Large intestine (tissue), 3 donors: ENCODE results near the gene EEF1E1. TPM values are rescaled to one million over a fixed set of nuclear protein-coding genes. Genes with fewer than 3 reads are reported as not detected.
A peak's percentile ranks its signal among the peaks of the same experiment; 100 is the strongest.
"Not testable (repeated sequence)": the region's sequence is repeated elsewhere in the genome, so short reads cannot be mapped to it uniquely, and the experiment has no call there.

Experiments
- DNase-seq, 2 donors: peaks; one replicate each; pipeline versions ENCODE4 v3.0.0 to v3.0.0-alpha.2; 2013
- H3K27ac ChIP-seq: one replicate; pipeline ENCODE4 v1.5.1; 2013; ENCODE audit warnings: low read length
- H3K27me3 ChIP-seq: 2 replicates; pipeline ENCODE4 v1.6.1; 2013; ENCODE audit warnings: low read length; ENCODE audit not compliant: control insufficient read depth, insufficient read depth
- H3K36me3 ChIP-seq: 2 replicates; pipeline ENCODE4 v1.6.1; 2013; ENCODE audit warnings: low read length; ENCODE audit not compliant: control insufficient read depth, insufficient read depth
- H3K4me1 ChIP-seq: one replicate; pipeline ENCODE4 v1.6.1; 2013; ENCODE audit warnings: low read length; ENCODE audit not compliant: control insufficient read depth, insufficient read depth
- H3K4me3 ChIP-seq: one replicate; pipeline ENCODE4 v1.5.1; 2013; ENCODE audit warnings: low read length
- H3K9me3 ChIP-seq: one replicate; pipeline ENCODE4 v1.6.1; 2013; ENCODE audit warnings: mild to moderate bottlenecking, low read depth, low read length, moderate library complexity; ENCODE audit not compliant: control insufficient read depth
- WGBS: methylation state at CpG from one replicate; pipeline ENCODE4 v1.1.5; 2013; ENCODE audit warnings: low lambda C conversion rate; ENCODE audit not compliant: insufficient coverage; 5-methylcytosine and 5-hydroxymethylcytosine counted together
- polyA plus RNA-seq: library from polyadenylated mRNA; unstranded; fragments of 120-200 nt; gene quantifications from one replicate; pipeline ENCODE4 v1.2.1, GENCODE V29; 2013

EEF1E1 gene
- polyA plus RNA-seq, 1 donor, result 28.0 TPM

DNA sequence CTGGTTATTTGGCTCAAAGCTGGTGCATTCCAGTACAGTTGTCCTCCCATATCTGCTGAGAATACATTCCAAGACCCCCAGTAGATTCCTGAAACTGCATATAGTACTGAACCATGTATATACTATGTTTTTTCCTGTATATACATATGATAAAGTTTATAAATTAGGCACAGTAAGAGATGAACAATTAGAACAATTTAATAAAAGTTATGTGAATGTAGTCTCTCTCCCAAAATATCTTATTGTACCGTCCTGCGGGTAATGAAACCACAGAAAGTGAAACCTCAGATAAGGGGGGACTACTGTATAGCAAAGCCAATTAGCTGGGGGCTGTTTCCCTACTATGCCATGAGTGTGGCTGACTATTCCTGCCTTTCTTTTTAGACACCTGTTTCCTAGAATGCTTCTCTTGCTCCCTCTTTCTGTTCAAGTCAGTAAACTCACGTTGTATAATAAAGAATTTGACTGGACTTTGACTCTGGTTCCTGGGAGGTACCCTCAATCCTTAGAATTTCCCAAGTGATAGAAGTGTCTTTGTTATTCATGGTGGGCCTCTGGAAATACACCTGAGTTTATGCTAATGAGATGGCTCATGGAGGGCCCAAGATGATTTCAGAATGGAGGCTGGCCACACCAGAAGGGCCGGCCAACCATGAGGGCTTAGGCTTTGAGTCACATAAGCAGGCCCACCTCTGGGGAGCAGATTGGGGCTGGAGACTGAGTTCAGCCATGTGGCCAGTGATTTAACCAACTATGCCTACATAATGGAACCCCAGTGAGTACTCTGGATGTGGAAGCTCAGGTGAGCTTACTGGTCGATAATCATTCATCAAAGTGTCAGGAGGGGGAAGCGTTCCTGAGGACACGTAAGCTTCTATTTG, 37.5 kb downstream of the EEF1E1 start:
- H3K27me3 ChIP-seq, result no peaks in the 10 kb centered on the region
- peaks cover 11% of the 10 kb centered on the region for H3K4me1 ChIP-seq
- peak overlapping the region; percentile 95 for H3K27ac ChIP-seq
- H3K9me3 ChIP-seq, result no peaks in the 10 kb centered on the region
- 8% methylated on average over 2 of the region's 7 CpGs for WGBS
- H3K36me3 ChIP-seq, result peaks cover 10% of the 10 kb centered on the region
- peak; percentile 55 to 86 for DNase-seq
- H3K4me3 ChIP-seq, result peak overlapping the region; percentile 91

DNA sequence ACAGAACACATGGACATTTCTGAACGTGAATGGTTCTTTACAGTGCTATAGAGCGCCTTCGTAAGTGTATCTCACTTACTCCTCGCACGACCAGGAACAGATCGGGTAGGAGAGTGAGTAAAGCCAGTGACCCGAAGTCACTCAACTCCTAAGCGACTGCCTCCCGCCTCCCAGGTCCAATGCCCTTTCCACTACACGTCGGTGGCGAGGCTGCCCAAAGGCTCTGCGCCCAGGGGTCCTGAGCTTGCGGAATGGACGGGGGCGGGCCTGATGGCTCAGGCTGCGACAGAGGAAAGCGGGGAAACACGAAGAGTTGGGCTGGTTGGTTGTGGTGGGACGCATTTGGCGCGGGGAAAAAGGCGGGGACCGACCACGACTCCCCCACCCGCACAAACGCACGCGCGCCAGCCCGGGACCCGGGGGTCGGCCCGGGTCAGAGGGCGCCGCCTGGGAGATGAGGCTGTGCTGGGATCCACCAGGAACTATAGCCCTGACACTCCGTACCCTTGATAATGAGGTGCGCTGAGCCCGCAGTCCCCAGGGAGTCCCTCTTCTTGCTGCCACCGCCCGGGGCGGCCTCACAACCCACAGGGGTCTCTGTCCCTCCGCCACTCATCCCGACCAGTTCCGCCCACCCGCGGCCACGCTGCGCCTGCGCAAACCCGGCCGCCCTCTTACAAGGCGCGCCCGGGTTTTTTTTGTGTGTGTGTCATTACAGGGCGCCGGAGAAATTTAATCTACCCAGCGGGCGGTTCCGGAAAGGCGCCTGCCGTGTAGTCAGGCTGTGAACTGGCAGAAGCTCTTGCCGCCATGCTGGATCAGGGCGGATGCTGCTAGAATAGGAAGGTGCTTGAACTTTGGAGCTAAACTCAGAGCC, 38.3 kb downstream of the EEF1E1 start, which contains the start of gene BLOC1S5:
Gene BLOC1S5, minus strand, starts transcription at position 629 of the 877 bp plus-strand sequence. Its CDS starts 13 bp downstream, at position 616.
- Histone ChIP-seq H3K4me3 (peak within 1 kb of the TSS; percentile 91), H3K27ac (peak within 1 kb of the TSS; percentile 95), H3K27me3 (no peaks in the 10 kb centered on the region), H3K9me3 (no peaks in the 10 kb centered on the region), H3K4me1 (peaks cover 11% of the 10 kb centered on the region), H3K36me3 (peaks cover 11% of the 10 kb centered on the region)
- WGBS, result no CpG with 5 or more reads among the region's 64 CpGs
- peak; percentile 98 to 99 for DNase-seq

GRCh38 chr6:8061736-8062135, 40.6 kb downstream of the EEF1E1 start:
- H3K27ac ChIP-seq, result no peak overlapping the region
- H3K36me3 ChIP-seq, result peaks cover 20% of the 10 kb centered on the region
- no peaks in the 10 kb centered on the region for H3K9me3 ChIP-seq
- H3K4me3 ChIP-seq, result no peak overlapping the region
- DNase-seq, result peak in 1 of 2 donors; percentile 4
- WGBS, result 67% methylated on average over 2 of the region's 4 CpGs
- H3K27me3 ChIP-seq, result no peaks in the 10 kb centered on the region
- peaks cover 11% of the 10 kb centered on the region for H3K4me1 ChIP-seq

DNA sequence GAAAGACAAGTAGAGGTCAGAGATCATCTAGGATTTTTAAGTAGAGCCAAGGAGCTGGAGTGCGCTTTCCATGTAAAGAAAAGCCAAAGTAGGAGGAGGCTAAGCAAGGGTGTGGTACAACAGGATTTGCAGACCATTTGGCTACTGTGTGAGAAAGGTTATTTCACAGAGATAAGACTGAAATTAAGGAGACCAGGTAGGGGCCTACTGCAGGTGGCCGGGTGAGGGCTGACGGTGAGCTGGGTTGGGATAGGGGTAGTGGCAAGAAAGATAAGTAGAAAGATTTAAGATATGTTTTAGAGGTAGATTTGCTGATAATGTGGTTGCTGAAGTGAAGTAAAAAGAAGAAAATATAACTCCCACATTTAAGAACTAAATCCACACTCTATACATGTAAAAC, 42.0 kb downstream of the EEF1E1 start:
- H3K4me3 ChIP-seq, result no peak overlapping the region
- H3K36me3 ChIP-seq, result peaks cover 30% of the 10 kb centered on the region
- no peaks in the 10 kb centered on the region for H3K9me3 ChIP-seq
- DNase-seq, result no peak
- H3K4me1 ChIP-seq, result peaks cover 6% of the 10 kb centered on the region
- 60% methylated on average over 1 of the region's 3 CpGs for WGBS
- H3K27ac ChIP-seq, result no peak overlapping the region
- no peaks in the 10 kb centered on the region for H3K27me3 ChIP-seq

DNA sequence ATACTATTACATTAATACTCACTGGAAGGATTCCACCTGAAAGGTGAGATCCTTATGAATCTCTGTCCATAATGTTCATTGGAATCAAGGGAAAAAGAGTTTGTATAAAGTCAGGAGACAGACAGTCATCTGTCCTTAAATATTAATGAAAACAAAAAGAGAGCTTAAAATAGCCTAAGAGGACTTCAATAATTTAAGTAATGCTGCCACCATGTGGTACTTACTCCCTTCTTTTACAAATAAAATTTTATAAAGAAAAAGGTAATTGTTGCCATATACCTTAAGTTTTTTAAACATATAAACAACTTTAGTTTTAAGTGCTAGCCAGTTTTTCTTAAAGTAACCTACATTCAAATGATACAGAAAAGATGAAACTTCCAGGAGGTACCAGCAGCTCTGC, 43.2 kb downstream of the EEF1E1 start:
- no peak overlapping the region for H3K4me3 ChIP-seq
- no peaks in the 10 kb centered on the region for H3K27me3 ChIP-seq
- H3K9me3 ChIP-seq, result no peaks in the 10 kb centered on the region
- no peaks in the 10 kb centered on the region for H3K4me1 ChIP-seq
- no peak overlapping the region for H3K27ac ChIP-seq
- no peak for DNase-seq
- H3K36me3 ChIP-seq, result peaks cover 30% of the 10 kb centered on the region

DNA sequence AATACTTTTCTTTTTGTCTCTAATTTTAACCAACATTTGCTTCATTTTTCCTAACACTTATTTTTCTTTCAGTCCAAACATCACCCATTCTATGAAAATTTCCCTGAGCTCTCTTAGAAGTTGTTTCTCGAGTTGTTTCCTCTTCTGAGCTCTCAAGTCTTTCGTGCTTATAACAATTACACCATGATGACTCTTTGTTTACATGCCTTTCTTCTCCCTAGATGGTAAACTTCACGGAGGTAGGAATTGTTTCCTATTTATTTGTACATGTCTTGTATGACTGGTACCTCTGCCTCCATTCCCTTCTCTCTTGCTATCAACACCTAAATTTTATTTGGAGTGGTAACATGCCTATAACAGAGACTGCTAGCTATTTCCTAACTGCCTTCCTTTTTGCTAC, 44.6 kb downstream of the EEF1E1 start:
- DNase-seq, result no peak
- 52% methylated on average over 2 of the region's 3 CpGs for WGBS

GRCh38 chr6:8057263-8057662, 45.1 kb downstream of the EEF1E1 start:
- H3K36me3 ChIP-seq, result peaks cover 32% of the 10 kb centered on the region
- DNase-seq, result no peak
- no peaks in the 10 kb centered on the region for H3K4me1 ChIP-seq
- no peaks in the 10 kb centered on the region for H3K9me3 ChIP-seq
- no peak overlapping the region for H3K27ac ChIP-seq
- 60% methylated on average over 1 of the region's 4 CpGs for WGBS
- H3K4me3 ChIP-seq, result no peak overlapping the region
- H3K27me3 ChIP-seq, result no peaks in the 10 kb centered on the region

More for the DNA sequence above, 44.6 kb downstream of the EEF1E1 start:
- no peak overlapping the region for H3K27ac ChIP-seq
- no peaks in the 10 kb centered on the region for H3K27me3 ChIP-seq
- H3K9me3 ChIP-seq, result no peaks in the 10 kb centered on the region
- no peaks in the 10 kb centered on the region for H3K4me1 ChIP-seq
- H3K4me3 ChIP-seq, result no peak overlapping the region
- peaks cover 32% of the 10 kb centered on the region for H3K36me3 ChIP-seq

GRCh38 chr6:8054276-8054675, 48.1 kb downstream of the EEF1E1 start:
- no peaks in the 10 kb centered on the region for H3K4me1 ChIP-seq
- DNase-seq, result no peak
- no peaks in the 10 kb centered on the region for H3K27me3 ChIP-seq
- H3K36me3 ChIP-seq, result peaks cover 25% of the 10 kb centered on the region
- no peaks in the 10 kb centered on the region for H3K9me3 ChIP-seq
- WGBS, result no CpG with 5 or more reads among the region's 2 CpGs
- no peak overlapping the region for H3K4me3 ChIP-seq
- no peak overlapping the region for H3K27ac ChIP-seq

- Histone ChIP-seq H3K27ac (no peak overlapping the region), H3K36me3 (peaks cover 5% of the 10 kb centered on the region), H3K4me1 (no peaks in the 10 kb centered on the region), H3K4me3 (no peak overlapping the region), H3K9me3 (no peaks in the 10 kb centered on the region), H3K27me3 (no peaks in the 10 kb centered on the region)
- WGBS, result 94% methylated on average over 3 of the region's 3 CpGs
- DNase-seq, result no peak
Measured at GRCh38 chr6:8047541-8048292, 54.6 kb downstream of the EEF1E1 start.

- H3K36me3 ChIP-seq, H3K27me3 ChIP-seq, H3K9me3 ChIP-seq, H3K4me3 ChIP-seq, H3K4me1 ChIP-seq, H3K27ac ChIP-seq, DNase-seq: not testable (repeated sequence)
- WGBS, result no CpG with 5 or more reads among the region's 4 CpGs
Measured at GRCh38 chr6:8045769-8046168, 56.6 kb downstream of the EEF1E1 start.
